Parathyroid adenoma (tissue), 2 donors: ENCODE data around the gene YWHAH.

ENCODE experiments used
- H2AFZ ChIP-seq: fragments of 300-600 bp; sonication (generic); one replicate; pipeline ENCODE4 v1.7.0; 2017; ENCODE audit warnings: antibody characterized with exemption, mild to moderate bottlenecking
- H3K27ac ChIP-seq: fragments of 300-600 bp; sonication (generic); one replicate; pipeline ENCODE4 v1.7.0; 2017
- H3K27me3 ChIP-seq: fragments of 300-600 bp; sonication (generic); one replicate; pipeline ENCODE4 v1.7.0; 2017; ENCODE audit warnings: low read length; ENCODE audit not compliant: control insufficient read depth, insufficient read depth
- H3K36me3 ChIP-seq: fragments of 300-600 bp; sonication (generic); one replicate; pipeline ENCODE4 v1.7.0; 2017; ENCODE audit warnings: low read length; ENCODE audit not compliant: control insufficient read depth, insufficient read depth
- H3K4me1 ChIP-seq: fragments of 300-600 bp; sonication (generic); one replicate; pipeline ENCODE4 v1.7.0; 2017; ENCODE audit warnings: control low read depth
- H3K4me2 ChIP-seq: fragments of 300-600 bp; sonication (generic); one replicate; pipeline ENCODE4 v1.7.0; 2017; ENCODE audit warnings: low read length
- H3K4me3 ChIP-seq: fragments of 300-600 bp; sonication (generic); one replicate; pipeline ENCODE4 v1.7.0; 2017; ENCODE audit warnings: low read depth, low read length
- H3K79me2 ChIP-seq: fragments of 300-600 bp; sonication (generic); one replicate; pipeline ENCODE4 v1.7.0; 2017; ENCODE audit warnings: control low read depth
- H3K9ac ChIP-seq: fragments of 300-600 bp; sonication (generic); one replicate; pipeline ENCODE4 v1.7.0; 2017; ENCODE audit warnings: mild to moderate bottlenecking
- H3K9me3 ChIP-seq: fragments of 300-600 bp; sonication (generic); one replicate; pipeline ENCODE4 v1.7.0; 2017; ENCODE audit warnings: low read length; ENCODE audit not compliant: control insufficient read depth
- CTCF ChIP-seq: fragments of 300-600 bp; sonication (generic); IDR thresholded peaks from one replicate; pipeline ENCODE4 v1.7.0; 2017; ENCODE audit warnings: antibody characterized with exemption, mild to moderate bottlenecking
- donor health status: primary hyperparathyroidism.

Gene YWHAH

GRCh38 chr22:32005453-32005852 is 61.1 kb downstream of the YWHAH start:
- H3K4me2 ChIP-seq, result no peak overlapping the region
- H3K79me2 ChIP-seq, result no peaks in the 10 kb centered on the region
- no peak for TF ChIP-seq CTCF

More at GRCh38 chr22:32005453-32005852, 61.1 kb downstream of the YWHAH start:
- Histone ChIP-seq H2AFZ (no peak overlapping the region), H3K9me3 (no peaks in the 10 kb centered on the region), H3K27ac (no peak overlapping the region), H3K4me1 (no peaks in the 10 kb centered on the region), H3K36me3 (no peaks in the 10 kb centered on the region), H3K9ac (no peak overlapping the region), H3K4me3 (no peak overlapping the region), H3K27me3 (no peaks in the 10 kb centered on the region)
